ENCODE data around the gene SCUBE1. TPM values are rescaled to one million over a fixed set of nuclear protein-coding genes. Genes with fewer than 3 reads are reported as not detected.

SCUBE1 gene
- total RNA-seq, 1 donor from 2014 or later: 0.14 TPM

DNA sequence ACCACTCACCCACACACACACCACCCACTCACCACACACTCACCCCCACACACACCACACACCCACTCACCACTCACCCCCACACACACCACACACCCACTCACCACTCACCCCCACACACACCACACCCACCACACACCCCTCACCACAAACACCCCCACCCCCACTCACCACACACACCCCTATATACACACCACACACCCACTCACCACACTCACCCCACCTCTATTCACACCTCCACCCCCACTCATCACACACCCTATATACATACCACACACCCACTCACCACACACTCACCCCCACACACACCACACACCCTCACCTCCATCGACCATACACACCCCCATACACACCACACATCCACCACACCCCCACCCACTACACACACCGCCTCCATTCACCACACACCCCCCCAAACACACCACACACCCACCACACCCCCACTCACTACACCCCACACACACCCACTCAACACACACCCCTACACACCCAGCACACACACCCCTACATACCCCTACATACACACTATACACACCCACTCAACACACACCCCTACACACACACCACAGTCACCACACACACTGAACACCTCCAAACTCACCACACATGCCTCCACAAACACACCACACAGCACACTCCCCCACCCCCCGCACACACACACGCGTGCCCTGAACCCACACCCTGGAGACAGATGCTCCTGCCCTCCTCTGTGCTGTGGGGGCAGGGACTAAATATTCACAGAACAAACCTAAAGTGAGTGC is 137.2 kb downstream of the SCUBE1 start:
- peaks cover 4% of the 10 kb centered on the region for H3K27me3 ChIP-seq (ENCODE audit: low read depth)
- H3K4me3 ChIP-seq: no peak overlapping the region
- DNase-seq: no peak
- TF ChIP-seq, protein P1, sequence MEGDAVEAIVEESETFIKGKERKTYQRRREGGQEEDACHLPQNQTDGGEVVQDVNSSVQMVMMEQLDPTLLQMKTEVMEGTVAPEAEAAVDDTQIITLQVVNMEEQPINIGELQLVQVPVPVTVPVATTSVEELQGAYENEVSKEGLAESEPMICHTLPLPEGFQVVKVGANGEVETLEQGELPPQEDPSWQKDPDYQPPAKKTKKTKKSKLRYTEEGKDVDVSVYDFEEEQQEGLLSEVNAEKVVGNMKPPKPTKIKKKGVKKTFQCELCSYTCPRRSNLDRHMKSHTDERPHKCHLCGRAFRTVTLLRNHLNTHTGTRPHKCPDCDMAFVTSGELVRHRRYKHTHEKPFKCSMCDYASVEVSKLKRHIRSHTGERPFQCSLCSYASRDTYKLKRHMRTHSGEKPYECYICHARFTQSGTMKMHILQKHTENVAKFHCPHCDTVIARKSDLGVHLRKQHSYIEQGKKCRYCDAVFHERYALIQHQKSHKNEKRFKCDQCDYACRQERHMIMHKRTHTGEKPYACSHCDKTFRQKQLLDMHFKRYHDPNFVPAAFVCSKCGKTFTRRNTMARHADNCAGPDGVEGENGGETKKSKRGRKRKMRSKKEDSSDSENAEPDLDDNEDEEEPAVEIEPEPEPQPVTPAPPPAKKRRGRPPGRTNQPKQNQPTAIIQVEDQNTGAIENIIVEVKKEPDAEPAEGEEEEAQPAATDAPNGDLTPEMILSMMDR (IDR thresholded peaks at IDR 0.05; ENCODE audit: borderline replicate concordance): no peak
- no peaks in the 10 kb centered on the region for H3K36me3 ChIP-seq
- H3K4me1 ChIP-seq: peaks cover 5% of the 10 kb centered on the region
- no peaks in the 10 kb centered on the region for H3K9me3 ChIP-seq (replicated peaks)
- no peak overlapping the region for H3K27ac ChIP-seq (replicated peaks)
- intact Hi-C loops (cut with micrococcal nuclease): no loop called here

DNA sequence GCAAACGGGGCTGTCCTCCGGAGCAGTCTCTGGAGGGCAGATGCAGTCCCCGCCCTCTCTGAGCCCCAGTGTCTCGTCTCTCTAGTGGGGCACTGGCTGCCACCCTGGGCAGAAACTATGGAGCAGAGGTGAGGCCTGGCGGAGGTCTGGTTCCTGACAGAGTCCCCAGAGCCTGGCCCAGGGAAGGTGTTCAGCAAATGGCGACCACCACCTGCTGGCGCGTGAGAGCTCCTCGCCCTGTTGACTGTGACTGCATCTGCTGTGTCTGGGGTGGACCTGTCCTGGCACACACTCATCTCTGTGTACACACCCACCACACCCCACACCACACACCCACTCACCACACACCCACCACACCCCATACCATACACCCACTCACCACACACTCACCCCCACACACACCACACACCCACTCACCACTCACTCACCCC is 137.9 kb downstream of the SCUBE1 start:
- TF ChIP-seq, protein P1 (IDR thresholded peaks at IDR 0.05; ENCODE audit: borderline replicate concordance): no peak
- H3K27me3 ChIP-seq (ENCODE audit: low read depth): peaks cover 8% of the 10 kb centered on the region
- H3K4me3 ChIP-seq: no peak overlapping the region
- no peaks in the 10 kb centered on the region for H3K36me3 ChIP-seq
- no peaks in the 10 kb centered on the region for H3K9me3 ChIP-seq (replicated peaks)
- peaks cover 5% of the 10 kb centered on the region for H3K4me1 ChIP-seq
- DNase-seq: no peak
- no peak overlapping the region for H3K27ac ChIP-seq (replicated peaks)
- intact Hi-C loops (cut with micrococcal nuclease): no loop called here

DNA sequence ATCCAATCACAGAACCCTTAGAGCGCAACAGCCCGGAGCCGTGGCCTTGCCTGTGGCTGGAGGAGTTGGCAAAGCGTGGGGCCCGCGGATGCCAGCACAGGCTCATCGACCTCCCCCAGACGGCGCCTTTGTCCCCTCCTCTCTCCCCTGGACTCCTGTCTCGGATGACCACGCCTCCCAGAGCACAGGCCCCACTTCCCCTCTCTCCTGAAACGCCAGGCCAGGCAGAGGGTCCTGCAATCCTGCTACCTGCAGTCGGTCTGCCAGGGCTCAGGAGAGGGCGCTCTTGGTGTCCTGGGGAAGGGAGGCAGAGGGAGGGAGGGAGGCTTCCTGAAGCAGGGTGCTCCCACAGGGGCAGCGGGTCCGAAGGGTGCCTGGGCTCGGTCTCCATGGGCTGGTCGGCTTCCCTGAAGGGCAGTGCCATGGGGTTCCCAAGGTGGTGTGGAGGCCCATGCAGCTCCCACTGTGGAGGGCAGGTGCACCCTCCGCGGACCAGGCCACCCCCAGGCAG is 139.6 kb downstream of the SCUBE1 start:
- no peak for DNase-seq
- peaks cover 5% of the 10 kb centered on the region for H3K4me1 ChIP-seq
- H3K36me3 ChIP-seq: no peaks in the 10 kb centered on the region
- no peak overlapping the region for H3K27ac ChIP-seq (replicated peaks)
- H3K27me3 ChIP-seq (ENCODE audit: low read depth): peaks cover 18% of the 10 kb centered on the region
- H3K4me3 ChIP-seq: no peak overlapping the region
- intact Hi-C loops (cut with micrococcal nuclease): no loop called here
- H3K9me3 ChIP-seq (replicated peaks): no peaks in the 10 kb centered on the region
- TF ChIP-seq, protein P1 (IDR thresholded peaks at IDR 0.05; ENCODE audit: borderline replicate concordance): no peak

DNA sequence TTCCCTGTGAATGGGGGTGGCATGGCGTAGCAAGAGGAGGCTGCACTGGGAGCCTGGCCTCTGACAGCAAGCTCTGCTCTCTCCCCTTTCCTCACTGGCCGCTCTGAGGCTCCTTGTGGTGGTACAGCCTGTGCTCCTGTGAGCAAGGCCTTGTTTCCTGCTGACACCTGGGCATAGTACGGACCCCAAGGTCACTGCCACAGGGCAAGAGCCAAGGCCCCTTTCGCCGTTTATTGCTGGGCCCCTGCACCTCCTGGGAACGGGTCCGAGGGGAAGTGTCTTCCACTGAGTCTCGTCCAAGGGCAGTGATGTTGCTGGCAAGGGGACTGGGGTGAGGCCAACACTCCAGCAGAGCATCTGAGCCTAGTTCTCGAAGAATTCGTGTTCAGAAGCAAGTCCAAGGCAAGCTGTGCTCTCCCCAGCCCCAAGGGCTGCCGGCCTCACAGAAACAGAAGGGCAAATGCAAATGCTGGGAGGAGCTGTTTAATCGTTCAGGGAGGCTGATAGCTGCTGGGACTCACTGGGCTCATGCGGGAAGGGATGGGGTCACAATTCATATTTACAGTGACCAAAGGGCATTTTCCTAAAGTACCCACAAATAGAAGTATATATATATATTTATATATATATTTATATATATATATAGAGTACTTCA is 140.3 kb downstream of the SCUBE1 start:
- H3K36me3 ChIP-seq: no peaks in the 10 kb centered on the region
- H3K9me3 ChIP-seq (replicated peaks): no peaks in the 10 kb centered on the region
- DNase-seq: no peak
- TF ChIP-seq, protein P1 (IDR thresholded peaks at IDR 0.05; ENCODE audit: borderline replicate concordance): no peak
- H3K27me3 ChIP-seq (ENCODE audit: low read depth): peaks cover 23% of the 10 kb centered on the region
- no peak overlapping the region for H3K4me3 ChIP-seq
- intact Hi-C loops (cut with micrococcal nuclease): no loop called here
- H3K27ac ChIP-seq (replicated peaks): no peak overlapping the region
- H3K4me1 ChIP-seq: peaks cover 5% of the 10 kb centered on the region

DNA sequence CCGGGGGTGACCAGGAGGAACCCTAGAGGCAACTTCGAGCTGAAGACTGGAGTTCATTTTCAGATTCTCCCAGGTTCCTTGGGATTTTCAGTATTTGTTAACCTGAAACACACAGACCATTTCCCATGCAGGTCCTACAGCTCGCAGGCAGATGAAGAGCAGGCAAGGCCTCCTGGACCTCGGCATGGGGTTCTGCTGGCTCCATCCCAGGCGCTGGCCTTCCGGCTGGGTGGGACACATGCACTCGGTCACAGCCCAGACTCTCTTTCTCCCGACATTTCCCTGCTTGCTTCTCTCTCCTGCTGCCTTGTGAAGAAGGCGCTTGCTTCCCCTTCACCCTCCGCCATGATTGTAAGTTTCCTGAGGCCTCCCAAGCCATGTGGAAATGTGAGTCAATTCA is 140.8 kb downstream of the SCUBE1 start:
- H3K36me3 ChIP-seq: no peaks in the 10 kb centered on the region
- DNase-seq: no peak

More for the DNA sequence above, 140.8 kb downstream of the SCUBE1 start:
- H3K4me1 ChIP-seq: peaks cover 9% of the 10 kb centered on the region
- no peak overlapping the region for H3K27ac ChIP-seq (replicated peaks)
- intact Hi-C loops (cut with micrococcal nuclease): no loop called here
- peaks cover 19% of the 10 kb centered on the region for H3K27me3 ChIP-seq (ENCODE audit: low read depth)
- TF ChIP-seq, protein P1 (IDR thresholded peaks at IDR 0.05; ENCODE audit: borderline replicate concordance): no peak
- H3K9me3 ChIP-seq (replicated peaks): no peaks in the 10 kb centered on the region
- H3K4me3 ChIP-seq: no peak overlapping the region
